ENCODE data around the gene PRG2. TPM values are rescaled to one million over a fixed set of nuclear protein-coding genes. Genes with fewer than 3 reads are reported as not detected.

Gene PRG2
- polyA plus RNA-seq, 2 of the 4 experiments (the other 2 are of a cell fraction): not detected

- CTCF ChIA-PET: interaction anchor here (0.6 to 1.4 kb wide), 2 partner anchors 28 to 56 kb away, joined by 3 to 4 read pairs; no protein-coding TSS in a partner anchor
- Histone ChIP-seq H3K4me3 (no peak overlapping the region), H3K4me2 (peak overlapping the region; percentile 25; the same call in 1 of the 3 replicates), H3K27ac (peak overlapping the region in 1 of 2 experiments; percentile 32; a peak in 2 of 6 replicates), H3K4me1 (peaks cover 36% of the 10 kb centered on the region), H3K9me3 (no peaks in the 10 kb centered on the region)
- TF ChIP-seq HES2 (IDR thresholded peaks at IDR 0.05): no peak
- no peak for TF ChIP-seq FOSL2 (IDR thresholded peaks at IDR 0.05)
- TF ChIP-seq FOSL2 (CRISPR knock-in tag; IDR thresholded peaks at IDR 0.05): peak; percentile 64
- FAIRE-seq (no peak), DNase-seq (ENCODE audit: low read depth in 1 of 2, low spot score in 1 of 2) (peak; percentile 41 to 56), ATAC-seq (peak; percentile 55 to 65)
- POLR2A ChIA-PET: no interaction called here
- 36% methylated on average over 6 of the region's 6 CpGs for WGBS (ENCODE audit: missing lambda C conversion rate)
Observed at GRCh38 chr11:57402188-57403002, 11.9 kb upstream of the PRG2 start.

DNA sequence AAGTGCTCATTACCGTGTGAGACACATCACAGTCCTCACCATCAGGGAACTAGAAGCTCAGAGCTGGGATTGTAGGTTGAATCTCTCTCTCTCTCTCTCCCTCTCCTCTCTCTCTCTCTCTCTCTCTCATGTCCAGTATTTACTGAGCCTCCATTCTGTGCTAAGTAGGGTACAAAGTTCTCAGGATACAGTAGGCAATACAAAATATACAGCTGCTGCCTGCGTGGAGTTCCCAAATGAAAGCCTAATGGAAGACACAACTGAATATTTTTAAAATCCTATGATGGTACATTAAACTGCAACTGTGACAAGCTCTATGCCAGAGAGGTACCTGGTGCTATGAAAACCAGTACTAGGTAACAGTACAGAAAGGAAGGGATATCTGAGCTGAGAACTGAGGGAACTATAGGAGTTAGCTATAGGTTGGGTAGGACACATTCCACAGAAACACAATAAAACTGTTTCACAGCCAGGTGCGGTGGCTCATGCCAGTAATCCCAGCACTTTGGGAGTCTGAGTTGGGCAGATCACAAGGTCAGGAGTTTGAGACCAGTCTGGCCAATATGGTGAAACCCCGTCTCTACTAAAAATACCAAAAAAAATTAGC is 9.6 kb upstream of the PRG2 start:
- Histone ChIP-seq H3K27ac (no peak overlapping the region), H3K4me3 (no peak overlapping the region), H3K4me2 (no peak overlapping the region), H3K4me1 (peaks cover 14% of the 10 kb centered on the region), H3K9me3 (no peaks in the 10 kb centered on the region)
- 52% methylated on average over 4 of the region's 4 CpGs for WGBS (ENCODE audit: missing lambda C conversion rate)
- FAIRE-seq (no peak), ATAC-seq (no peak), DNase-seq (ENCODE audit: low read depth in 1 of 2, low spot score in 1 of 2) (no peak)
- TF ChIP-seq, protein P1, sequence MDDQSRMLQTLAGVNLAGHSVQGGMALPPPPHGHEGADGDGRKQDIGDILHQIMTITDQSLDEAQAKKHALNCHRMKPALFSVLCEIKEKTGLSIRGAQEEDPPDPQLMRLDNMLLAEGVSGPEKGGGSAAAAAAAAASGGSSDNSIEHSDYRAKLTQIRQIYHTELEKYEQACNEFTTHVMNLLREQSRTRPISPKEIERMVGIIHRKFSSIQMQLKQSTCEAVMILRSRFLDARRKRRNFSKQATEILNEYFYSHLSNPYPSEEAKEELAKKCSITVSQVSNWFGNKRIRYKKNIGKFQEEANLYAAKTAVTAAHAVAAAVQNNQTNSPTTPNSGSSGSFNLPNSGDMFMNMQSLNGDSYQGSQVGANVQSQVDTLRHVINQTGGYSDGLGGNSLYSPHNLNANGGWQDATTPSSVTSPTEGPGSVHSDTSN (IDR thresholded peaks at IDR 0.05): no peak
- ChIA-PET POLR2A (no interaction called here), CTCF (interaction anchor here (0.7 to 2.4 kb wide), 6 partner anchors 18 to 127 kb away, joined by 3 to 12 read pairs (median 4); partner anchors contain the start of gene PRG3)

DNA sequence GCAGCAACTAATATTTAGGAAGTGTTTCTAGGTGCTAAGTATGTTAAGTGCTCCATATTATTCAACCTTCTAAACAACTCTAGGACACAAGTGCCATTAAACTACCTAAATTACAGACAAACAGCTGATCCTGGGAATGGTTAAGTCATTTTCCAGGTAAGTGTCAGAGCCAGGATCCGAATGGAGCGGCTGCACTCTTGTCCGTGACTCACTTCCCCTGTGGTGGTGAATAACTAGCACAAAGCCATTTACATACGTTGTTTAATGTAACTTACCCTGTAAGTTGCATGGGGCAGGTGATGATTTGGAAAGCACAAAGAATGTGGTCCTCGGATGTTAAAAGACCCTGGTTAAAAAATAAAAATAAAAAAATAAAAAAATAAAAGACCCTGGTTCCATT is 8.8 kb upstream of the PRG2 start:
- no peaks in the 10 kb centered on the region for H3K9me3 ChIP-seq
- ChIA-PET POLR2A (no interaction called here), CTCF (interaction anchor here (1.2 to 2.4 kb wide), 3 partner anchors 18 to 59 kb away, joined by 3 to 12 read pairs (median 6); partner anchors contain the start of gene PRG3)
- TF ChIP-seq JUNB (IDR thresholded peaks at IDR 0.05) (no peak), POLR2A (IDR thresholded peaks at IDR 0.05; ENCODE audit: low read length) (no peak), SMC3 (IDR thresholded peaks at IDR 0.05) (no peak), ATOH8 (CRISPR knock-in tag; IDR thresholded peaks at IDR 0.05; ENCODE audit: low read depth) (no peak), CBX8 (IDR thresholded peaks at IDR 0.05) (no peak), ZC3H11A (IDR thresholded peaks at IDR 0.05) (no peak), FOSB (CRISPR knock-in tag; IDR thresholded peaks at IDR 0.05) (no peak), EP300 (IDR thresholded peaks at IDR 0.05) (no peak), KDM5A (IDR thresholded peaks at IDR 0.05) (no peak), USF2 (IDR thresholded peaks at IDR 0.05) (no peak), RAD21 (conservative IDR thresholded peaks at IDR 0.05 in 1 of 2, IDR thresholded peaks at IDR 0.05 in 1 of 2) (no peak), CEBPB (IDR thresholded peaks at IDR 0.05) (no peak), ZFP36 (IDR thresholded peaks at IDR 0.05; ENCODE audit: borderline replicate concordance, partially characterized antibody) (no peak), FOXS1 (CRISPR knock-in tag; IDR thresholded peaks at IDR 0.05) (no peak), HOXB5 (CRISPR knock-in tag; IDR thresholded peaks at IDR 0.05) (no peak), TFCP2L1 (CRISPR knock-in tag; IDR thresholded peaks at IDR 0.05) (no peak), PHF8 (IDR thresholded peaks at IDR 0.05; ENCODE audit: borderline replicate concordance, low read depth) (no peak)
- TF ChIP-seq, protein P2, sequence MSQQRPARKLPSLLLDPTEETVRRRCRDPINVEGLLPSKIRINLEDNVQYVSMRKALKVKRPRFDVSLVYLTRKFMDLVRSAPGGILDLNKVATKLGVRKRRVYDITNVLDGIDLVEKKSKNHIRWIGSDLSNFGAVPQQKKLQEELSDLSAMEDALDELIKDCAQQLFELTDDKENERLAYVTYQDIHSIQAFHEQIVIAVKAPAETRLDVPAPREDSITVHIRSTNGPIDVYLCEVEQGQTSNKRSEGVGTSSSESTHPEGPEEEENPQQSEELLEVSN (IDR thresholded peaks at IDR 0.05; ENCODE audit: borderline replicate concordance, low read depth): no peak
- no peak for ATAC-seq
- no peak for FAIRE-seq
- H3K4me2 ChIP-seq: no peak overlapping the region
- H3K4me3 ChIP-seq: no peak overlapping the region
- WGBS (ENCODE audit: missing lambda C conversion rate): 49% methylated on average over 5 of the region's 5 CpGs
- no peak for DNase-seq (ENCODE audit: low read depth in 1 of 2, low spot score in 1 of 2)
- H3K27ac ChIP-seq: no peak overlapping the region
- H3K4me1 ChIP-seq: peaks cover 14% of the 10 kb centered on the region

Measured in A549 (cell line).